NOMO-1 (cell line): ENCODE measurements around the gene CAMK2A.

Experiments used
- DNase-seq, 2 experiments: peaks; one replicate each; lab custom pipeline; 2025; ENCODE audit not compliant: unreplicated experiment in 2 of 2; lab: John Stamatoyannopoulos, UW

The CAMK2A gene

DNA sequence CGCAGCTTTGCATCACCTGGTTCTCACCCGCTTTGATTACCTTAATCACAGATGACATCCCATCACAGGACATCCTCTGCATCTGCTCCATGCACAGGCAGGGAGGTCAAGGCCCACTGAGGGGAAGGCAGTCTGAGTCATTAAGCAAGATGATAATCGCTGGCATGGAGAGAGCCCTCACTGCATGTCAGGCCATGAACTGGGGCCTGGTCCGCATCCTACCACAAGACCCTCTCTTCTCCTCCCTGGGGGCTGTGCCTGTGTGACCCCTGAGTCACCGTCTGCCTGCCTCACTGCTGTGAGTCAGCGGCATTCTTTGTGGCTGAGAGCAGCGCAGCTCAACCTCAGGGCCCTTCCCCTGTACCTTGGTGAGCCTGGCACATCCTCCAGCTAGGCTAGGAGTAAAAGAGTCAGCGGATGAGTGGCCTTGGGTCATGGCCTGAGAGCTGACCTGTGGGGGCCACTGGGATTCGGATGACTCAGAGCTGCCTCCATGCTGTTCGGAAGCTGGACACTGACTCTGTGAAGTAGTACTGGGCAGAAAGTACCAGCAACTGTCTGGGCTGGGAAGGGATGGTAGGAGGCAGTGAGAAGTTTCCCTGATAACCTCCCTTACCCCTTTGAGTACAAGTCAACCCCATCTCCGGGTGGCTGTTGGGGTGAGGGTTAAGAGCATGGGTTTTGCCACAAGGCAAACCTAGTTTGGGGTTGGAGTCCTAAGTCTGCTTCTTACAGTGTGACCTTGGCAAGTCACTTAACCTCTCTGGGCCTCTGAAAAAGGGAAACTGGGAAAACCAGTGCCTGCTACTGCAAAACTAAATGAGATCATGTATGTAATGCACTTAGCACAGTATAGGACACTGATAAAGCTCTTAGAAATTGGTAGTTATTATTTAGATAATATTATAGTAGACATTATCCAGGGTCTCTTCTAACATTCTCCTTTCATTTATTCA is 27.8 kb upstream of the CAMK2A start:
- DNase-seq, result no peak

DNA sequence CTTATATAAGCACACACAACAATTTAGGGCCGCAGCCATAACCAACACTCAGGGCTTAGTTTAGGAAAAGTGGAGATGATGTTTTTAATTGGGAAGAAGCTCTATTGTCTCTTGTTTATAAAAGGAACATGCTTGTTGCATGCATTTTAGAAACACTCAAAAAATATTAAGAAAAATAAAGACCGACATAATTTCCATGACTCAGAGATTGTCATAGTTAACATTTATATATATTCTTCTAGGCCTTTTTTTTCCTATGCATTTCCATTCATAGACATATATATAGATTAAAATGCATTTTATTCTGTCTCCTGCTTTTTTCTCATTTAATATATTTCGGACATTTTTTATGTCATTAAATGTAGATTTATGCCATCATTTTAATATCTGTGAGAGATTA is 26.7 kb upstream of the CAMK2A start:
- no peak for DNase-seq

DNA sequence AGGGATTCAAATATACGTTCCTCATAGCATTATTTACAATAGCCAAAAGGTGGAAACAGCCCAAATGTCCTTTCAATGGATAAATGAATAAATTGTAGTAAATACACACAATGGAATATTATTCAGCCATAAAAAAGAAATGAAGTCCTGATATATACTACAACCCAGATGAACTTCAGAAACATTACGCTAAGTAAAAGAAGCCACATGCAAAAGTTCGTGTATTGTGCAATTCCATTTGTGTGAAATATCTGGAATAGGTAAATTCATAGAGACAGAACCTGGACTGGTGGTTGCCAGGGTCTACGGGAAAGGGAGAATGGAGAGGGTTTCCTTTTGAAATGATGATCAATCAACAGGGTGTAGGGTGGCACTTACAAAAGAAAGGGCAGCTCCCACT is 25.7 kb upstream of the CAMK2A start:
- no peak for DNase-seq

DNA sequence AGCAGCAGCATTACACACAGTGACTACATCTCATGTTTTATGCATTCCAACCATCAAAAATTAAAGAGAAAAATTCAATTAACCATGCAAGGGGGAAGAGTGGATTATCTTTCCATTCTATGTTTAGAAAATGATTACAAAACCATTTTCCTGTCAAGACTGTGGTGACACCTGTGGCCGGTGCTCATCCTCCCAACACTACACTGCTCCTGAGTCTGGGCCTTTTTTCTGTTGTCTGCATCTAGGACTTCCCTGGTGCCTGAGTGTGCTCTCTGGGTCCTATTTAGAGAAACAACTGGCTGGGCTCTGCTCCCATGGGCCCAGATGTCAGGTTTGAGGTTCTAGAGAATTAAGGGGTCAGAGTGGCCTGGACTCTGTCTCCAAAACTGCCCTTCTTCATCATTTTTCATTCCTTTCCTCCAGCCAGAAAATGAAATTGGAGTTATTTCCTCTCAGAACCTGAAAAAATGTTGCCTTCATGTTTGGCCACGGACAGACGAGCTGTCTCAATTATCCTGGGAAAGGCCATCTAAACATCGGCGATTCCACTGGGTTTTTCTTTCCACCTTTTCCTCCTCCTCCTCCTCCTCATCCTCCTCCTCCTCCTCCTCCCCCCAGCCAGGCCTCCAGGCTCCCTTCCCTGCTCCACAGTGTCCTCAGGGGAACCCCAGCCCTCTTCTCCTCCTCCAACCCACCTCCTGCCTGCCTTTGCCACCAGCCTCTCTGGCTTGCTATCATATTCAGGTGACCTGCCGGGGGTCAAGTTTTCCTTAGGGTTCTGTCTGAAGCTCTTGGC is 24.5 kb upstream of the CAMK2A start:
- DNase-seq, result no peak

DNA sequence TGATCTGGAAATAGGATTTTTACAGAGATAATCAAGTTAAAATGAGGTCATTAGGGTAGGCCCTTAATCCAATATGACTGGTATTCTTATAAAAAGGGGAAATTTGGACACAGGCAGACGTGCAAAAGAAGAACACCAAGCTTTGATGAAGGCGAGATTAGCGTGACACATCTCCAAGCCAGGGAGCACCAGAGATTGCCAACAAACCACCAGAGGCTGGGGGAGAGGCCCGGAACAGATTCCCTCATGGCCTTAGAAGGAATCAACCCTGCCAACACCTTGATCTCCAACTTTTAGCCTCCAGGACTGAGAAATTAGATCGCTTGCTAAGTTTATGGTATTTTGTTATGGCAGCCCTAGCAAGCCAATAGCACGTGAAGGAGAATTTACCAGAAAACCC is 23.9 kb upstream of the CAMK2A start:
- DNase-seq, result peak in 1 of 2 experiments; percentile 9

DNA sequence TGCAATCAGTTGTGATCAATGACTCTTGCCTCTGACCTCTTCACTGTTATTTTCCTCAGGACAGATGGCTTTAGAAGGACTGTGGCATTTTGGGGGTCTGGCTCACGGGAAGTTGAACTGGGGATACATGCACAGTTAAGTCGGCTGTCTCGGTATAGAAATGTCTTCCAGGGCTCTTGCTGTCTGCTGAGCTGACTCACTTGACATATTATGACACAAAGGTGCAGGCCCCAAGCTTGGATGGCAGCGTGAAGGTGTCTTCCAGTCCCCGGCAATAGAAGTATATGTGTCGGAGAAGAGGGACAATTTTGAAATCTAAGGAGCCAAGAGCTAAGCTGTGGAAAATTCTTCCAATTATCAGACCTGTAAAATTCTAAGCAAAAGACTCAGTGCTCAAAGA is 22.9 kb upstream of the CAMK2A start:
- DNase-seq, result no peak

DNA sequence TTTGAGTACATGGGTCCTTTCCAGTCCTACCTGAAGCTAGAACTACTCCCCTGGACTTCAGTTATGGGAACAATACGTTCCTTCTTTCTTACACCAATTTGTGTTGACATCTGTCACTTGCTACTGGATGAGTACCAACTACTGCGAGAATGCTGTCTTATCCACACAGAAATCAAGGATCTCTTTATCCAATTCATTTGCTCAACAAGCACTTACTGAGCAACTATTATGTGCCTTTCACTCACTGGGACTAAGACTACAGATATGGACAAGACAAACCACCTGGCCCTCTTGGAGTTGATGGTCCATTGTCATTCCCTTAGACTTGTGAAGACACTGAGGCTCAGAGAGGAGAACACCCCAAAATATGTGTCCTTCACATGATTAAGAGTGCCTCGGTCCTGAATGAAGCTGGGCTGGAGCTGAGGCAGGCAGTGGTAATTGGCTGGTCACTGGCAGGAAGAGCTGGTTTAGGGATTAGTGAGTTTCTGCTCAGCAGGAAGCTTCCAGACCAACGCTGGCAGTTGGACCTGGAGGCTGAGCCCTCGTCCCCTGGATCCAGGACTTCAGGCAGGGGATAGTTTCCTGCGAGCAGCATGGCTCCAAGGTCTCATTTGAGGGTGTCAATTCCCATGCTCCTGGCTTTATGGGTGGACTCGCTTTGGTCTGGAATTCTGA is 21.6 kb upstream of the CAMK2A start:
- no peak for DNase-seq

DNA sequence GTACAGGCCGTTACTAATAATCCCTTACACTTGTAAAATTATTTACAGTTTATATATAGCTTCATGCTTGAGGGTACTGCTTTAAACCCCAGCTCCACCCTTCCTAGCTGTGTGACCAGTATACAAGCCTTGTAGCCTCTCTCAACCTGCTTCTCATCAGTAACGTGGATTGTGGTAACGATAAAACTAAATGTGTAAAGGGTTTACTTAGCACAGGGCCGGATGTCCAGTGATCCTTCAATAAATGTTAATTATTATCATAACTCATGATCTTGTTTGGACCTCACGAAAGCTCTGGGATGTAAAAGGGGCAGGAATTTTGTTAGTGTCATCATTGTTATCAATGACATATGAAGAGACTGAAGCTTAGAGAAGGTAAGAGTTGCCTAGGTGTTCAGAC is 20.7 kb upstream of the CAMK2A start:
- DNase-seq, result no peak

DNA sequence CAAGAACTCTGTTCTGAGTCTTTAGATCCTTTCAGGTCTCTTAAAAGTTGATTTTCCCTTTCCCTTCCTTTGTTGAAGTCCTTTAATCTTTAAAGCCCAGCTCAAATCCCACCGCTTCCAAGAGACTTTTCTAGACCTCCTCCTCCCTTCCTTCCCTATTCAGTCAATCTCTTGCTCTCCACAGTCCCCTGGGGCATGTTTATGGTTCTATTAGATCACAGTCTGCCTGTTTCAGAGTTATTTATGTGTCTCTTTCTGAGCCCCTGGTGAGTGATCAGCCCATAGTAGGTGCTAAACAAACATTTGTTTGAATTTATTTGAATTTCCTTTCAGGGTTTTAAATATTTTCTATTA is 20.3 kb upstream of the CAMK2A start:
- no peak for DNase-seq

DNA sequence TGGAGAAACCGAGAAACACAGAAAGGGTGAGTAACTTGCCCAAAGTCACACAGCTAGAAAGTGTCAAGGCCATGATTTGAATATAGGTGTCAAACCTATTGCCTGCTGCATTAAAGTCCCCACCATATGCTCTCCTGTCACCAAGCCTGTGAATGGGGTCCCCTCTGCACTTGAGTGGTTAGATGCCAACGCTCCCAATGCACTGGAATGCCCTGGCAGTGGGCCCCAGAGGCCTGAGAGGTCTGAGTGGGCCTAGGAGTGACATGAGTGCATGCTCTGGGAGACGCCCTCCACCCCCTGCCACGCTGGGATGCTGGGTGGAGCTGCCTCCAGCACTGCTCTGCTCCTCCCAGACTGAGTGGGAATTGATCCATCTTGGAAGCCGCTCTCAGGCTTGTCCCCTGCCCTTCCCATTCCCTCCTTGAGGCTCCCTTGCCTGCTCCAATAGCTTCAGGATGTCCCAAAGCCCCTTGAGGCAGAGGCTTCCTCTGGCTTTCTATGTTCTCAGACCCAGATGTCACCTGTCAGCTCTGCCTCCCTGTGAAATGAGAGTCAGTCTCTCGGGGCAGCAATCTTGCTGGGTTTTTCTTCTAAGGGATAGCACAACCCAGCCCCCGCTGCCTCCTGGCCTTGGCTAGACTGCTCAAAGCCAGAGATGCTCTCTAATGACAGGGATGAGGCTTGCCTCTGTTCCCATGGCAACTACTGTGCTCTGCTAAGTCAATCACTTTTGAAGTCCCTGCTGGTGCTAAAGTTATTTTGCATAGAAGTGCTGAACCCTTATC is 19.7 kb upstream of the CAMK2A start:
- DNase-seq, result no peak

DNA sequence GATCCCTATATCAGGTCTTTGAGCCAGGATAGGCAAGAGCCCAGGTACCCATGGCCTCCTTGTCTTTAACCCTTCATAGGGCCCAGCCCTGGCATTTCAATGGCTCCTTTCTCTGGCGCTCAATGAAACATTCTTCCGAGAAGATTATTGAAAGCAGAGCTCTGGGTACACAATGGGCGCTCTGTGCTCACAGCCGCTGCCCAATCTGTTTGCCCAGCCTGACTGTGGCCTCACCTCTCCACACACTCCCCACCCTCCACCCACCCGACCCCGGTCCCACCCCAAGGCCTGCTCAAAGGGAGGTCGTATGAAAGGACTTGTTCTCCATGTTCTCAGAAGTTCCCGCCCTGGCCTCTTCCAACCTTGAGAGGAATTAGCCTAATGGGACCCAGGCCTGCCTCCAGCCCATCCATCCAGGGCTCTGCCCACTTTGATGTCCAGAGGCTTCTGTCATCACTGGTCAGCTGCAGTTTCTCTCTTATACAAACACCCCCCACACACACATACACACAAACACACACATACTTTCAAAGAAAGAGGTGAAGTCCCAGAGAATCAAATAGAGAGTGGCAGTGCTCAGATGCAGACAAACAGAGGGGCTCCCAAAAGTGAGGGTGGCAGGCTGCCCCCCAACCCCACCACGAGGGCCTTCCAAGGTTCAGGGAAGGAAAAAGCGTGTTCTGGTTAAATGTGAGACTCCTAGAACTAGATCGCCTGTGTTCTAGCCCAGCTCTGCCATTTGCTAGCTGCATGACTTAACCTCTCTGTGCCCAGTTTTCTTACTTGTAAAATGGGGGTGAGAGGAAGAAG is 18.2 kb upstream of the CAMK2A start:
- DNase-seq, result no peak

DNA sequence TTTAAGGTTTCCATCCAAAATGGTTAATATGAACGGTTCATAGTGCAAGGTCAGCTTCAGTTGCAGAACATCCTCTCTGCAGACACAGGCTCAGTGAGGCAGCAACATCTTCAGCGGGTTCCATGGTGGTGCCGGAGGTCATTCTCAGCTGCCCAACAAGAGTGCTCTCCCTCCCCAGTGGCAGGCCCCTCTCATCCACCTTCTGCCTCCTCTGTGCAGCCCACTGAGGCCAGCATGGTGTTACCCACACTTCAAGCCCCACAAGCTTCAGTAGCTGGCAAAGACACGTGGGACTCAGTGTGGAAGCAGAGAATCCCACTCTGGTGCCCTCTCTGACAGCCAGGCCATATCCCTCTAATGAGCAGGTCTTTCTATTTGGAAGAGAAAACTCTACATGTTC is 17.2 kb upstream of the CAMK2A start:
- no peak for DNase-seq

DNA sequence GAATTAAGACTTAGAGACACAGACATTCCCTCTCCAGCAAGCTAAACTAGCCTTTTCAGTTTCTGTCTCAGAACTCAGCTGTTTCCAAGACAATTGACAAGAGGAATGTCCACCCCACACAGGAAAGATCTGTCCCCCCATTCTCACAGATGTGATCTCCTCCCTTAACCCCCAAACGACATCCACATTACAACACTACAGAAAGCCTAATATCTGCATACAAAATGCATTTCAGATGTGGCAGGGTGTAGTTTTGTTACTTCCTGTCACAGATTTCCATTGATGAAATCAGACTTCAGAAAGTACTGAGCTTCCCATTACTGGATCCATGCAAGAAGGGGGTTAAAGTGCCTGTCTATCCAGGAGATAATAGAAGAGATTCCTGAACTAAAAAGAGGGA is 16.0 kb upstream of the CAMK2A start:
- DNase-seq, result no peak

DNA sequence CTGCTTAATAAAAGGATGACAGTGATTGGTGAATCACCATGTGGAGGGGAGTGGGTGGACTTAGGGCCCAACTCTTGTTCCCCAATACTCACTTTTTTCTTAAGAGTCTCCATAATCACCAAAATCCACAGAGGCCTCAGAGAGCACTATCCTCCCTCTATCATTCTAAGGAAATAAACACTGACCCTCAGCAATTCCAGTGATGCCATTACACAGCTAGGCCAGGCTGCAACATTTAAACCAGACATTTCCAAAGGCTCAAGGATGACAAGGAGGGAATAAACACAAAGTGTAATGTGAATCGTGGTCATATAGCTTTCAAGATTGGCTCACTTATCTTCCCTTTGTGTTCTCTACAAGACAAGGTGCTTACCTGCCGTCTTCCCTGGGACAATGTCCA is 15.5 kb upstream of the CAMK2A start:
- no peak for DNase-seq

DNA sequence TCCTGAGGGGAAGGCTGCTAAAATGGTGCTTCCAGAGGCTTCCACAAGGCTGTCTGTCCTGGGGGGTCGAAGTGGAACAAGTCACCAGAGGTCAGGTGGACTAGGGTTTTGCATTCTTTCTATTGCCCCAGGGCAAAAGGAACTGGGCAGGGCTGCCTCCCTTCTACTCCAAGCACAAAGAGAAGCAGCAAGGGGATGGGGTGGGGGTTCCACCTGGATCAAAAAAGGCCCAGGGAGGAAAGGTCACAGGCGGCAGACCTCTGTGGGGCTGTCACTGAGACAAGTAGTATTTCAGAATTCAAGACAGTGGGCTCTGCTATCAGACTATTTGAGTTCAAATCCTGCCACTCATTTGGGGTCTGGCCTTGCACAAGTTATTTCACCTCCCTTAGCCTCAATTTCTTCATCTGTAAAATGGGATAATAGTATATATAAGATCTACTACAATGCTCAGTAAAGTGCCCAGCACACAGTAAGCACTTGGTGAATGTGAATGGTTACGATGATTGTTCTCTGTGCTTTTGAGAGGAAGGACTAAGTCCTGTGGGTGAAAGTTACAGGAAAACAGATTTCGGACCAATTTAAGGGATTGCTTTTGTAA is 15.0 kb upstream of the CAMK2A start:
- no peak for DNase-seq

DNA sequence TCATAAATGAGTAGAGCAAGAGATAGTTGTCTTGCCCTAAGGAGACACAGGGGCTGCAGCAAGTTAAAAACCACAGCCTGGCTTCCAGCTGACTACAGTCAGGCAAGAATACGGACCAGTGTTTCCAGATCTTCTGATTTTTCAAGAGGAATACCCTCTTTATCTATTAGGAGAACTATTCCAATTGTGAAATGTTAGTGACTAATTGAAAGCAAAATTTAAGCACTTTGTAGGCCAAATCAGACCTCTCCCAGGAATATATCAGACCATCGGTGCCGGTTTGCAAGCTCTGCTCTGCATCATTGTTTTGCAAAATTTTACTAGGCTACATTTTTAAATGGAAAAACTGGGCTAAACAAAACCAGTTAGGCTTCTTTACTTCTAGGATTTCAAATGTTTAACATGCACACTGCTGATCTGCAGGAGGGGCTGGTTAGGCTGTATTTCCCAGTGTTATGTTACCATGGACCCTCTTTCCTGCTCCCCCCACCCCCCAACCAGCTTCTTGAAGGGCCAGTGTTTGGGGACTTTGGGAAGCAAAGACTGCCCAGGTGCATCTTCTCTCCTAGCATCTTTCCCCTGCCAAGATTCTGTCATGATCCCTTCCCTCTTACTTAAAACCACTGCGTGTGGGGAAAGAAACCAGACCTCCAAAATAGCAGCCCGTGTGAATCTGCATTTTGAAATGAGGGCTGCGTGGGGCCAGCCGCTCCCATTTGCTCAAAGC is 14.2 kb upstream of the CAMK2A start:
- no peak for DNase-seq

DNA sequence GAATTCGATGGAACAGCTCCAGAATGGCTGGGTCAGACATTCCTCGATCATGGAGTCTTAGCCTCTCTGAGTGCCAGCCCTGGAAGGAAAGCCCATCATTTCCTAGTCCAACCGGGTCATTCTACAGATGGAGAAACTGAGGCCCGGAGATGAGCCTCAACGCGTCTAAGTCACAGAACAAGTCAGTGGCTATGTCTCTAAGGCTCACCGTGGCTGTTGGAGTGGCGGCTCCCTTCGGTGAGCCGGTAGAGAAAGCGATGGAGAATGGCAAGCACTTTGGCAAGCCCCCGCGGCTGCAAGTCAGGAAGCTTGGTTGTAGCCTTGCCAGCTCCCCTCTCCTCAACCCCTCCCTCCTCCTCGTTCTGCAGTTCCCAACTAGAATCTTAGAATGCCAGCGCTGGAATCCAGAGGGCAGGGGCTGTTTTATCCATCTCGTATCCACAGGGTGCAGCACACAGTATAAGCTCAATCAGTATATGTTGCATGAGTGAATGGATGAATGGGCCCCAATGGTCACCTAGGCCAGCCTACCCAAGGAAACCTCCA is 13.6 kb upstream of the CAMK2A start:
- DNase-seq, result no peak

DNA sequence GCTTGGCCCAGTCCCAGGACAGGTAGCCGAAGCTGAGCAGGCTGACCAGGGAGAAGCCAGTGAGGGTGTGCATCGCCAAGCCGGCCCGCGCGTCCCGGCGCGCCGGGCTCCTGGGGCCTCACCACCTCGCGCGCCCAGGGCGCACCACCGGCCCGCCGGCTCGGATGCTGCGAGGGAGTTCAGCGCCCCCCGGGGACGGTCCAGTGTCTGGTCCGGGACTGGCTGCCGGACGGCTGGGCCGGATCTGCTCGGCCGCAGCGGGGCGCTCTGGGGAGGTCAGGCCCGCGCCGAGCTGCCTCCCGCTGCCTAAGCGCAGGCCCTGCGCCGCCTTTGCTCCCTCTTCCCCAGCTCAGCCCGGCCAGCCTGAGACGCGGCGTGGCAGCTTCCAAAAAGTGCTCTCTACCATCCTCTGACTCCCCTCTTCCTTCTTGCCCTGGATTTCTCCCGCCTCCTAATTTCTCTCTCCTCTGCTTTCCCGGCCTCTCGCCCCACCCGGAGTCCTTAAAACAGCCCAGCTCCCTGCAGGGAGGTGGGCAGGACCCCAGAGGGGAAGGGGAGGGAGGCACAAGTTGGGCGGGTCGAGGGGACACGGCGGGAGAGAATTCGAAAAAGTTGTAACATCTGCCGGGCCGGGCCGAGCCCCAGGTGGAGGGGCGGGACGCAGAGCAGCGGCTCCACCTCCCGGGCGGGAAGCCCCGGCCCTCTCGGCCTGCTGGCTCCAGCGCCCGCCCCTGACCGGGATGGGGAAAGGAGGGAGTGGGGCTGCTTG is 12.9 kb upstream of the CAMK2A start, which contains the start of gene ARSI:
TSS of gene ARSI (minus strand) at position 605 of the 769 bp plus-strand sequence. CDS start at position 73, 532 bp downstream.
- DNase-seq, result no peak
